GM21717 (cell line): ENCODE measurements around the gene ZSCAN5C.
"Not testable (repeated sequence)": the region's sequence is repeated elsewhere in the genome, so short reads cannot be mapped to it uniquely, and the experiment has no call there.

Source experiments
- ATAC-seq: cut with Tn5 transposase; IDR thresholded peaks from one replicate; pipeline ENCODE4 v1.9.1; 2021; ENCODE audit warnings: mild to moderate bottlenecking, moderate library complexity; ENCODE audit not compliant: unreplicated experiment

ZSCAN5C gene

DNA sequence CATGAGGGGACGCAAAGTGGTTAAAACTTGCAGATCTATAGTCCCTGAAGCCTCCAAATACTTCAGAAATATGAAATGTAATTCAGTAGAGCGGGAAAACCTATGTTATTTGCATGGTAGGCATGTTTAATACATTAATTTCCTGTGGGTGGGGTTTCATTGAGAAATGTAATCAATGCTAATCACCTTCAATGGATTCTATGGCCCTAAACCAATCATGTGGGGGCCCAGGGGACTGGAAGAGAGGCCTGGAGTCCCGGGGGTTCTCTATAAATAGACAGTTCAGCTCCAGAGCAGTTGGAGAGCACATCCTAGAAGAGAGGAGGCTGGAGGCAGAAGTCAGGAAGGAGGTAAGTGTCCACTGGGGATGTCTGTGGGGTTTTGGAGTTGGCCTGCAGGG lies at the start of gene ZSCAN5C:
ZSCAN5C (plus strand) TSS at position 301 of the 400 bp plus-strand sequence. CDS start 3,641 bp downstream, outside the sequence.
- ATAC-seq: no peak

DNA sequence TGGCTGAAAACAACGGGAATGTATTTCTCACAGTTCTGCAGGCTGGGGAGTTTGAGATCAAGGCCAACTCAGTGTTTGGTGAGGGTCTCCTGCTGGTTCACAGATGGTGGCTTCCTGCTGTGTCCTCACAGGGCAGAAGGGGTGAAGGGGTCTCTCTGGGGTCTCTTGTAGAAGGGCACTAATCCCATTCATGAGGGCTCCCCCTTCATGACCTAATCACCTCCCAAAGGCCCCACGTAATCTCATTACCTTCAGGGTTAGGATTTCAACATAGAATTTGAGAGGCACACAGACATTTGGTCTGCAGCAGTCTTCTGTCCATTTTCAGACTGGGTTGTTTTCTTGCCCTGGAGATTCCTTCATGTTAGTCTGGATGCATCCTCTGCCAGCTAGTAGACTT lies 49.4 kb upstream of the ZSCAN5C start:
- no peak for ATAC-seq

- ATAC-seq: no peak
These were observed 48.6 kb upstream of the ZSCAN5C start for GRCh38 chr19:56153507-56153906.

GRCh38 chr19:56155124-56155687 lies 46.9 kb upstream of the ZSCAN5C start:
- ATAC-seq: no peak

DNA sequence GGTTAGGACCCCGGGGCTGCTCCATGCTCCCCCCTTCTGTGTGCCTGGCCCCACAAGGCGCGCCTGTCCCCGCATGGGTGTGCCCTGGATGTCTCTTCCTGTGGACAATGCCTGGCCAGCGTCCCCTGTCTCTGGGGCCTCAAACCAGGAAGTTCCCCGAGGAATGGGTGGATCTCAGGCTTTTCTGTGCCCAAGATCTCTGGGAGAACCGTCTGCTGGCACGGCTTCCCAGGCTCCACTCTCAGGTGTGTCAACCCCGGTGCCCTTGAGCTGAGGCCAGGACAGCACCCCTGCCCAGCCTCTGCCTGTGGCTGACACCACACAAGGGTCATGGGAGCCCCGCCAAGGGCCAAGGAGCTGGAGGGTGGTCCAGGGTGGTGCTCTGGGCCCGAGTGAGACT lies 45.3 kb upstream of the ZSCAN5C start:
- no peak for ATAC-seq

DNA sequence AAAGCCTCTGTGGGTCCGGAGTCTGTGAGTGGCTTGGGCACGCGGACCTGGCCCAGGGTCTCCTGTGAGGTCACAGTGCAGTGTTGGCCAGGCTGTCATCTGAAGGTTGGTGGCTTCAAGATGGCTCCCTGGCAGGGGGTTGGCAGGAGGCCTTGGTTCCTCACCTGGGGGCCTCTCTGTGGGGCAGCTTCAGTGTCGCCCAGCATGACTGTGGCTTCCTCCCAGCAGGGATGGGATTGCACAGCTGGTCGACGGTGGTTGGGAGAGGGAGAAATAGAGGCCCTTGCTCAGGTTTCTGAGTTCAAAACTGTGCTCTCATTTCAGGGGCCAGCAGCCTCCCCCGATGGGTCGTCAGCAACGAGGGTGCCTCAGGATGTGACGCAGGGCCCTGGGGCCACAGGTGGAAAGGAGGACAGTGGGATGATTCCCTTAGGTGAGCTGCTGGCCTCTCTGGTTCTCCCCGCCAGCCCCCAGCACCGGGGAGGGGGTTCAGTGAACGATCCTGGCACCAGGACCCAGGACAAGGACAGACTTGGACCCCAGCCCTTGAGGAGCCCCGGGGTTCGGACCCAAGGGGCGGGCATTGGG lies 43.8 kb upstream of the ZSCAN5C start:
- no peak for ATAC-seq

DNA sequence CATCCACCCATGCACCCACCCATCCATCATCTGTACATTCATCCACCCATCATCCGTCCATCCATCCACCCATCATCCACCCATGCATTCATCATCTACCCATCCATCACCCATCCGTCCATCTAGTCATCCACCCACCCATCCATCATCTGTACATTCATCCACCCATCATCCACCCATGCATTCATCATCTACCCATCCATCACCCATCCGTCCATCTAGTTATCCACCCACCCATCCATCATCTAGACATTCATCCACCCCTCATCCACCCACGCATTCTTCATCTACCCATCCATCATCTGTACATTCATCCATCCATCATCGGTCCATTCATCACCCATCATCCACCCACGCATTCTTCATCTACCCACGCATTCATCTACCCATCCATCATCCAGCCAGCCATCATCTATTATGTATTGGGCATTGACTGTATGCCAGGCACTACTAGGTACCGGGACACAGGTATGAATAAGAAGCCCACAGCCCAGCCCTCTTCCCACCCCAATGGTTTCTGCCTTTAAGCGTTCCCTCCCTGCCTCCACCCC lies 43.0 kb upstream of the ZSCAN5C start:
- no peak for ATAC-seq

DNA sequence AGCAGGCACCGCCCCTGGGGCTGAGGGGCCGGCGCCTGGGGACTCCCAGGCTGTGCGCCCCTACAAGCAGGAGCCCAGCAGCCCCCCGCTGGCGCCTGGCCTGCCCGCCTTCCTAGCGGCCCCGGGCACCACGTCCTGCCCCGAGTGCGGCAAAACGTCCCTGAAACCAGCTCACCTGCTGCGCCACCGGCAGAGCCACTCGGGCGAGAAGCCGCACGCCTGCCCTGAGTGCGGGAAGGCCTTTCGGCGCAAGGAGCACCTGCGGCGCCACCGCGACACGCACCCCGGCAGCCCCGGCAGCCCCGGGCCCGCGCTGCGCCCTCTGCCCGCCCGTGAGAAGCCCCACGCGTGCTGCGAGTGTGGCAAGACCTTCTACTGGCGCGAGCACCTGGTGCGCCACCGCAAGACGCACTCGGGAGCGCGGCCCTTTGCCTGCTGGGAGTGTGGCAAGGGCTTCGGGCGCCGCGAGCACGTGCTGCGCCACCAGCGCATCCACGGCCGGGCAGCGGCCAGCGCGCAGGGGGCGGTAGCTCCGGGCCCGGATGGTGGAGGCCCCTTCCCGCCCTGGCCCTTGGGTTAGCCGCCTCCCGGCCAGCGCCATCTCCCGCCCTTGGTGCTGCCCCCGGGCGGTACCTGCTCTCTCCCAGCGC lies 42.3 kb upstream of the ZSCAN5C start:
- no peak for ATAC-seq

DNA sequence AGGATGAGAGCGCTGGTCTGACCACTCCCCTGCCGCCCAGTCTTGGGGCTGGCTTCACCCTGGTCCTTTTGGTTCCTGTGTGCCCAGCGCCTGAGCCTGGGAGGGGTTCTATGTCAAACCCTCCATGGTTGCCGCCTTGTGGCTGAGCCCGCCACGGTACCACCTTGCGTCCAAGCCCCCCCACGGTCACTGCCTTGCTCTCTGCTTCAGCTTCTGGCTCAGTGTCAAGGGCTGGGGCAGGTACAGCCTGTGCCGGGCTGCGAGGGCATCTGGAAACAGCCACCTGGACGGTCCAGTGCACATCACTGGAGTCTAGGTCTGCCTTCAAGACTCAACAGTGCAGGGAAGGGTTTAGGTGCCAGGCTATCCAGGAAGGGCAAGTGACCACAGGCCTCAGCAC lies 40.5 kb upstream of the ZSCAN5C start:
- no peak for ATAC-seq

GRCh38 chr19:56162258-56162657 lies 39.8 kb upstream of the ZSCAN5C start:
- no peak for ATAC-seq

DNA sequence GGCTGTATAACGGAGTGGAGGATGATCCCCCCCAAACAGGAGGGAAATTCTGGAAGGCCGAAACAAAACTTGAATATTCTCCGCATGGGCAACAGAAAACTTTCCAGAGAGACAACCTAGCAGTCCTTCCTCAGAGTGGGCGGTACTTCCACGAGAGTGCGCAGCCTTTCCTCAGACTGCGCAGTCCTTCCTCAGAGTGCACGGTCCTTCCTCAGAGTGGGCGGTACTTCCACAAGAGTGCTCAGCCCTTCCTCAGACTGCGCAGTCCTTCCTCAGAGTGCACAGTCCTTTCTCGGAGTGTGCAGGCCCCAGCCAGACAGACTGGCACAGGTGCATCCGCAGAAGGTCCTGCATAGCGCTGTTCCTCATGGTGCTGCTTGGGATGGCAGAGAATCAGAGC lies 39.0 kb upstream of the ZSCAN5C start:
- ATAC-seq: no peak

GRCh38 chr19:56167064-56167578 lies 35.0 kb upstream of the ZSCAN5C start:
- ATAC-seq: no peak

- ATAC-seq: no peak
These were observed 31.8 kb upstream of the ZSCAN5C start for GRCh38 chr19:56170261-56170660.

GRCh38 chr19:56174086-56174485 lies 28.0 kb upstream of the ZSCAN5C start:
- ATAC-seq: no peak

DNA sequence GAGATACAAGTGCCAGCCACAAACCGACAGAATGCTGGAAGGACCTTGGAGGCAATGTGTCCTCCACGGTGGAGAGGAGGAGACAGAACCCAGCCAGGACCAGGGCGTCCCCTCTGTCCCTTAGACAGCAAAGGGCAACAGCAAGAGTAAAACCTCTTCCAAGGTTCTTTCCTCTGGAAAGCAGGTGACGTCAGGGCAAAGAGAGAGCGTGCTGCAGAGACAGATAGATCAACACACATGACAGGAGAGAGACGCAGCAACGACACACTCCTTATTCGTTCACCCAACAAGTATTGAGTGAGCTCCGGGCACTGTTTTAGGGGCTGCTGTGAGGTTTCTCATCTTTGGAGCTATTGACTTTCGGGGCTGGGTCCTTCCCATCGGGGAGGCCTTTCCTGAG lies 27.5 kb upstream of the ZSCAN5C start:
- no peak for ATAC-seq

DNA sequence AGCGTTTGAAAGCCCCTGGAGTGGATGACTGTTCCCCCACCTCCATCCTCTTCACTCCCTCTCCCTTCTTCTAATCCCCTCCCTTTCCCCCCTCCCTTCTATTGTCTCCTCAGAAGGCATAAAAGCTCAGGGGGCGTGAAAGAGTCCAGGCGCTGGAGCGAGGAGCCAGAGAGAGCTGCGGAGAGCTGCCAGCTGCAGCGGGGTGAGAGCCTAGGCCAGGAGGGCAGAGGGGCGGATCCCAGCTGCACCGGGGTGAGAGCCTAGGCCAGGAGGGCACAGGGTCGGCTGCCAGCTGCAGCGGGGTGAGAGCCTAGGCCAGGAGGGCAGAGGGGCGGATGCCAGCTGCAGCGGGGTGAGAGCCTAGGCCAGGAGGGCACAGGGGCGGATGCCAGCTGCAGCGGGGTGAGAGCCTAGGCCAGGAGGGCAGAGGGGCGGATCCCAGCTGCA lies 26.2 kb upstream of the ZSCAN5C start, which contains the start of gene GALP:
GALP (plus strand) TSS at position 148 of the 447 bp plus-strand sequence. CDS start 1,101 bp downstream, outside the sequence.
- ATAC-seq: not testable (repeated sequence)

DNA sequence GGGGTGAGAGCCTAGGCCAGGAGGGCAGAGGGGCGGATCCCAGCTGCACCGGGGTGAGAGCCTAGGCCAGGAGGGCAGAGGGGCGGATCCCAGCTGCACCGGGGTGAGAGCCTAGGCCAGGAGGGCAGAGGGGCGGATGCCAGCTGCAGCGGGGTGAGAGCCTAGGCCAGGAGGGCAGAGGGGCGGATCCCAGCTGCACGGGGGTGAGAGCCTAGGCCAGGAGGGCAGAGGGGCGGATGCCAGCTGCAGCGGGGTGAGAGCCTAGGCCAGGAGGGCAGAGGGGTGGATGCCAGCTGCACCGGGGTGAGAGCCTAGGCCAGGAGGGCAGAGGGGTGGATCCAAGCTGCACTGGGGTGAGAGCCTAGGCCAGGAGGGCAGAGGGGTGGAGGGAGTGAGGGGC lies 25.8 kb upstream of the ZSCAN5C start:
- ATAC-seq: not testable (repeated sequence)

DNA sequence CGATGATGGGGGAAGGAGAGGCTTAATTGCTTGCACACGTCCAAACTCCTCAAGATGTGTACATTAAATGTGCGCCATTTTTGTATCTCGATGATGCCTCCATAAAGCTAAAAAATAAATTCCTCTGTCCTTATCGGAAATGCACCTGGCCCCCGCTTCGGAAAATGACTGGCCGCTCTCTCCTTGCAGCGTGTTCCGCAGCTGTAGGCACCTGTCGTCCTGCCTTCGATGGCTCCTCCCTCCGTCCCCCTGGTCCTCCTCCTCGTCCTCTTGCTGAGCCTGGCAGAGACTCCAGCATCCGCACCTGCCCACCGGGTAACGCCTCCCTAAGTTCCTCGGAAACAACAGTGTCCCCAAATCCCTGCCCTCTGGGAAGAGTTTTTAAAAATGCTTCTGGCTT lies 25.2 kb upstream of the ZSCAN5C start:
- no peak for ATAC-seq

DNA sequence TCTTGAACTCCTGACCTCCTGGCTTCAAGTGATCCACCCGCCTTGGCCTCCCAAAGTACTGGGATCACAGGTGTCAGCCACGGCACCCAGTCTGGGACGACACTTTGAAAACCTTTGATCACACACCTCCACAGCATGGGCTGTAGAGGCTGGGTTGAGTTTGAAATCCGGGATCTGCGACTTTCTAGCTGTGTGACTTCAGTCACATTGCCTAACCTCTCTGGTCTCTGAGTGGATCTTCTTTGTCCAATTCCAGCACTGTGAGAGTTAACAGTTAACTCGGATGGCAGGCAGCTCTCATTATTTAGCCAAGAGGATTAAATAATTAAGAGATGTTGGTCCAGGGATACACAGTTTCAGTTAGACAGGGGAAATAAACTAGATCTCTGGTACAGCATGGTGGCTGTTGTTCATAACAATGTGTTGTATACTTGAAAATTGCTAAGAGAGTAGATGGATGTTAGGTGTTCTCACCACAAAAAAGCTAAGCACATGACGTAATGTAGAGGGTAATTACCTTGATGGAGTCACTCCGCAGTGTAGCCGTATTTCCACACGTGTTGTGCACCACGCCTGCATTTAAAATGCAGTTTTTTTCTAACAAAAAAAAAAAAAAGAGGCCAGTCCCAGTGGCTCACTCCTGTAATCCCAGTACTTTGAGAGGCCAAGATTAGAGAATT lies 24.4 kb upstream of the ZSCAN5C start:
- no peak for ATAC-seq

- ATAC-seq: no peak
These were observed 12.3 kb upstream of the ZSCAN5C start for GRCh38 chr19:56189785-56190184.

DNA sequence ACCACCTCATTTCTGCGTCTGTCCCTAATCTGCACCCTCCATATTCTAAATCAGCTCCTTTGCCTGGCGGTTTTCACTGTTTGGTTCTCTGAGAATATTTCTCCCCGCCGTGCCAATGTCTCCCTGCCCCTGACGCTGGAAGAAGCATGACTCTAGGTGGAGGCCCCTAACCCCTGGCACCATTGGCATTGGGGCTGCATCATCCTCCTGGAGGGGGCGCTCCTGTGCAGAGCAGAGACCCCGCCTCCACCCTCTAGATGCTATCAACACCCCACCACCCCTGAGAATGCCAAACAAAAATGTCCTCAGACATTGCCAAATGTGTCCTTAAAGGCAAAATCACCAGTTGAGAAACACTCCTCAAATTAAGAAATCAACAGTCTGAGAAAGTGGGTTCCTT lies 11.0 kb upstream of the ZSCAN5C start:
- no peak for ATAC-seq
